H1 (cell line): ENCODE measurements around the gene GNG8. TPM values are rescaled to one million over a fixed set of nuclear protein-coding genes. Genes with fewer than 3 reads are reported as not detected.

Experiments
- CBX5 ChIP-seq: fragments of 300-800, 300-1000 bp; sonication (generic); IDR thresholded peaks from 2 replicates; pipeline ENCODE4 v1.7.1; 2016; ENCODE audit warnings: antibody characterized with exemption, low read length, low read depth
- CREB1 ChIP-seq: IDR thresholded peaks from 2 replicates; pipeline ENCODE4 v1.6.1; 2012; ENCODE audit warnings: inconsistent platforms
- CTBP2 ChIP-seq: IDR thresholded peaks from 2 replicates; pipeline ENCODE4 v1.7.0; 2011; ENCODE audit warnings: borderline replicate concordance, mild to moderate bottlenecking, moderate library complexity, mixed read lengths, low read length; ENCODE audit not compliant: insufficient read depth, insufficient read length
- CTCF ChIP-seq, 3 experiments: IDR thresholded peaks; 1 replicate in 2 of 3; 2 replicates in 1 of 3; pipeline versions ENCODE4 v1.5.1 to v1.6.1; 2011; ENCODE audit warnings: low read length in 3 of 3, mild to moderate bottlenecking in 3 of 3, inconsistent platforms in 2 of 3, low read depth in 1 of 3, moderate library complexity in 1 of 3; ENCODE audit not compliant: insufficient read depth in 1 of 3; ENCODE audit errors: control extremely low read depth in 1 of 3
- E2F6 ChIP-seq: IDR thresholded peaks from 2 replicates; pipeline ENCODE4 v1.6.1; 2012; ENCODE audit warnings: inconsistent platforms
- EZH2 ChIP-seq: fragments of 200-600 bp; sonication (generic); IDR thresholded peaks from 2 replicates; pipeline ENCODE4 v1.7.1; 2012; ENCODE audit warnings: low read depth, mild to moderate bottlenecking, moderate library complexity, low read length, inconsistent platforms; ENCODE audit not compliant: severe bottlenecking
- FOSL1 ChIP-seq: IDR thresholded peaks from 2 replicates; pipeline ENCODE4 v1.6.1; 2011; ENCODE audit warnings: mild to moderate bottlenecking, low read depth, low read length, moderate library complexity; ENCODE audit not compliant: insufficient read depth
- HDAC6 ChIP-seq: IDR thresholded peaks from one replicate; pipeline ENCODE4 v1.7.1; 2012; ENCODE audit warnings: low read depth, mild to moderate bottlenecking, inconsistent platforms, low read length, moderate library complexity
- NANOG ChIP-seq: IDR thresholded peaks from 2 replicates; pipeline ENCODE4 v1.6.1; 2011; ENCODE audit warnings: low read length, low read depth, mild to moderate bottlenecking, inconsistent platforms; ENCODE audit not compliant: insufficient read depth, poor library complexity, severe bottlenecking
- POLR2AphosphoS5 ChIP-seq: IDR thresholded peaks from 2 replicates; pipeline ENCODE4 v1.6.1; 2011; ENCODE audit warnings: low read depth, low read length
- RBBP5 ChIP-seq: IDR thresholded peaks from 2 replicates; pipeline ENCODE4 v1.7.1; 2012; ENCODE audit warnings: low read depth, mild to moderate bottlenecking, inconsistent platforms, low read length, moderate library complexity, borderline replicate concordance
- RXRA ChIP-seq: IDR thresholded peaks from 2 replicates; pipeline ENCODE4 v1.6.1; 2011; ENCODE audit warnings: low read depth, mild to moderate bottlenecking, low read length, moderate library complexity; ENCODE audit not compliant: insufficient read depth
- SAP30 ChIP-seq: fragments of 300-600 bp; sonication (generic); IDR thresholded peaks from 2 replicates; pipeline ENCODE4 v1.7.1; 2012; ENCODE audit warnings: low read length, moderate library complexity, mild to moderate bottlenecking, inconsistent platforms; ENCODE audit not compliant: insufficient read depth, insufficient replicate concordance
- SIN3A ChIP-seq, 2 experiments: IDR thresholded peaks in 1 of 2; conservative IDR thresholded peaks in 1 of 2; 2 replicates each; pipeline ENCODE4 v1.6.1; 2011 to 2012; ENCODE audit warnings: low read length in 2 of 2, improper control_type of control experiment in 1 of 2, low read depth in 1 of 2, mild to moderate bottlenecking in 1 of 2
- SIRT6 ChIP-seq: IDR thresholded peaks from one replicate; pipeline ENCODE4 v1.7.1; 2012; ENCODE audit warnings: low read length, inconsistent platforms
- SP1 ChIP-seq: IDR thresholded peaks from 2 replicates; pipeline ENCODE4 v1.6.1; 2011; ENCODE audit warnings: low read depth, low read length
- SRF ChIP-seq: IDR thresholded peaks from 2 replicates; pipeline ENCODE4 v1.6.1; 2011; ENCODE audit warnings: mild to moderate bottlenecking, low read depth, low read length, moderate library complexity
- SUZ12 ChIP-seq: fragments of 200-600 bp; sonication (generic); IDR thresholded peaks from 2 replicates; pipeline ENCODE4 v1.6.1; 2012; ENCODE audit warnings: mild to moderate bottlenecking, inconsistent platforms, low read length, moderate library complexity, mixed read lengths
- TAF7 ChIP-seq: optimal IDR thresholded peaks from 2 replicates; pipeline ENCODE3; 2011; ENCODE audit warnings: low read depth, mild to moderate bottlenecking, inconsistent platforms, low read length, moderate library complexity, borderline replicate concordance
- polyA plus RNA-seq, 7 experiments: library from polyadenylated mRNA; depleted of rRNA in 3 of 7; stranded (reverse) in 5 of 7; unstranded in 2 of 7; fragments of >200 nt in 5 of 7; fragments of 200-250 nt in 2 of 7; gene quantifications; 1 replicate in 5 of 7; 2 replicates in 1 of 7; 4 replicates in 1 of 7; pipeline versions ENCODE4 v1.2.1 to v1.2.3, GENCODE V29; 2011 to 2013; ENCODE audit warnings: missing spikeins in 2 of 7, mixed read lengths in 2 of 7
- total RNA-seq: library from RNA; stranded (reverse); fragmentation: NEBNext Ultra II Directional; extraction: Animal tissue kit (Norgen Biotek cat#: 25700); gene quantifications from 2 replicates; pipeline ENCODE4 v1.2.1, GENCODE V29; 2021

Gene GNG8
- total and polyA plus RNA-seq, 2 of the 8 experiments (the other 6 are each of a cell fraction or from before 2014, with no cell fraction given): not detected

GRCh38 chr19:46600384-46601317 lies 35.4 kb downstream of the GNG8 start (continued):
- no peak for TF ChIP-seq CTCF (IDR thresholded peaks at IDR 0.05; ENCODE audit: control extremely low read depth in 1 of 3, insufficient read depth in 1 of 3, low read depth in 1 of 3, low read length in 3 of 3)
- no peak for TF ChIP-seq CBX5
- TF ChIP-seq NANOG: no peak
- TF ChIP-seq EZH2: no peak
- peak; percentile 57 for TF ChIP-seq SAP30
- TF ChIP-seq HDAC6: no peak
- TF ChIP-seq RXRA: no peak
- no peak for TF ChIP-seq FOSL1
- 0 out of 2 replicates have a peak, but pooled peaks have one; percentile 32 for TF ChIP-seq POLR2AphosphoS5
- TF ChIP-seq SIRT6: no peak
- peak; percentile 10 to 49; a peak in 1 of 4 replicates for TF ChIP-seq SIN3A (conservative IDR thresholded peaks at IDR 0.05 in 1 of 2, IDR thresholded peaks at IDR 0.05 in 1 of 2; ENCODE audit: low read depth in 1 of 2, low read length in 2 of 2)
- peak; percentile 96 for TF ChIP-seq SP1
- TF ChIP-seq E2F6: no peak
- no peak for TF ChIP-seq SRF
- peak; percentile 94 for TF ChIP-seq CREB1
- TF ChIP-seq TAF7: peak; percentile 31
- TF ChIP-seq SUZ12: no peak
- no peak for TF ChIP-seq CTBP2
- no peak for TF ChIP-seq RBBP5
